ENCODE data around the gene ZNF749. TPM values are rescaled to one million over a fixed set of nuclear protein-coding genes. Genes with fewer than 3 reads are reported as not detected.

ZNF749 gene
- total and polyA plus RNA-seq, 2 experiments from 2014 or later, result 7.1 to 10.4 TPM

DNA sequence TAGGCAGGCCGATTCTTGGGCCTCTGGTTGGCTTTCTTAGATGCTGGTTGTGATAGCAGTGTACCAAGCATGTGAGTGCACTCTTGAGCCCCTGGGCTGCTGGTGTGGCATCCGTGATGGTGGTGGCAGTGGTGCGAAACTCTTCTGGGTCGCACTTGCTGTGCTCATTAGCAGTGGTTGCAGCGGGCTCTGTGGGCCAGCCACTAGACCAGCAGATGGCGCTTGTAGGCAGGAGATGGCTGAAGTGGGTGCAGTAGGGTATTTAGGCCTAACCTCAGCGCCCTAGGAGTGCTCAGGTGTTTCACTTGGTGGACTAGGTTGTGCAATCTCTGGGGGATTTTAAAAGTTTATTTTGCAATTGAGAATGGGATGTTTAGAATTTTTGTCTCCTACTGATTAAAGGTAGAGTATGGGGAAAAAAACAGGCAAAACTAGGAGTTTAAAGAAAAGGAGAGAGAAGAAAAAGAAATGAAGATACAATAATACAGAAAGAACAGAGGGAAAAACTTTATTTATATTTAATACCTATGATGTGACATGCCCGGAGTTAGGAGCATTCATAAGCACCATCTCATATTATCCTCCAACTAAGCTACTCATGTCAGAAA lies 28.5 kb upstream of the ZNF749 start:
- Histone ChIP-seq H3K27ac (no peak overlapping the region), H3K9me3 (ENCODE audit: low read depth) (no peaks in the 10 kb centered on the region), H3K4me3 (no peak overlapping the region), H2AFZ (no peak overlapping the region), H4K20me1 (ENCODE audit: insufficient read depth, poor library complexity, severe bottlenecking) (no peaks in the 10 kb centered on the region), H3K4me1 (ENCODE audit: insufficient read depth) (no peaks in the 10 kb centered on the region), H3K27me3 (no peaks in the 10 kb centered on the region), H3K79me2 (peaks cover 4% of the 10 kb centered on the region), H3K4me2 (no peak overlapping the region), H3K36me3 (replicated peaks; ENCODE audit: insufficient read depth, low read depth) (no peaks in the 10 kb centered on the region), H3K9me2 (replicated peaks; ENCODE audit: insufficient read depth) (no peaks in the 10 kb centered on the region)
- TF ChIP-seq EZH2 (IDR thresholded peaks at IDR 0.05; ENCODE audit: borderline replicate concordance), result no peak
- TF ChIP-seq, protein P1, sequence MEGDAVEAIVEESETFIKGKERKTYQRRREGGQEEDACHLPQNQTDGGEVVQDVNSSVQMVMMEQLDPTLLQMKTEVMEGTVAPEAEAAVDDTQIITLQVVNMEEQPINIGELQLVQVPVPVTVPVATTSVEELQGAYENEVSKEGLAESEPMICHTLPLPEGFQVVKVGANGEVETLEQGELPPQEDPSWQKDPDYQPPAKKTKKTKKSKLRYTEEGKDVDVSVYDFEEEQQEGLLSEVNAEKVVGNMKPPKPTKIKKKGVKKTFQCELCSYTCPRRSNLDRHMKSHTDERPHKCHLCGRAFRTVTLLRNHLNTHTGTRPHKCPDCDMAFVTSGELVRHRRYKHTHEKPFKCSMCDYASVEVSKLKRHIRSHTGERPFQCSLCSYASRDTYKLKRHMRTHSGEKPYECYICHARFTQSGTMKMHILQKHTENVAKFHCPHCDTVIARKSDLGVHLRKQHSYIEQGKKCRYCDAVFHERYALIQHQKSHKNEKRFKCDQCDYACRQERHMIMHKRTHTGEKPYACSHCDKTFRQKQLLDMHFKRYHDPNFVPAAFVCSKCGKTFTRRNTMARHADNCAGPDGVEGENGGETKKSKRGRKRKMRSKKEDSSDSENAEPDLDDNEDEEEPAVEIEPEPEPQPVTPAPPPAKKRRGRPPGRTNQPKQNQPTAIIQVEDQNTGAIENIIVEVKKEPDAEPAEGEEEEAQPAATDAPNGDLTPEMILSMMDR (IDR thresholded peaks at IDR 0.05; ENCODE audit: poor library complexity), result peak; percentile 85
- DNase-seq (ENCODE audit: low spot score), result peak; percentile 86
- WGBS (ENCODE audit: low lambda C conversion rate, missing lambda C conversion rate), result 19% methylated on average over 8 of the region's 8 CpGs

- Histone ChIP-seq H4K20me1 (ENCODE audit: insufficient read depth, poor library complexity, severe bottlenecking) (no peaks in the 10 kb centered on the region), H3K9me2 (replicated peaks; ENCODE audit: insufficient read depth) (no peaks in the 10 kb centered on the region), H2AFZ (peak within 1 kb of the TSS; percentile 55), H3K36me3 (replicated peaks; ENCODE audit: insufficient read depth, low read depth) (no peaks in the 10 kb centered on the region), H3K79me2 (peaks cover 31% of the 10 kb centered on the region), H3K4me2 (peak within 1 kb of the TSS; percentile 97), H3K27ac (peak within 1 kb of the TSS; percentile 3), H3K4me1 (ENCODE audit: insufficient read depth) (peaks cover 5% of the 10 kb centered on the region), H3K9me3 (ENCODE audit: low read depth) (no peaks in the 10 kb centered on the region), H3K27me3 (no peaks in the 10 kb centered on the region), H3K4me3 (peak within 1 kb of the TSS; percentile 50)
- WGBS (ENCODE audit: low lambda C conversion rate, missing lambda C conversion rate), result 1% methylated on average over 55 of the region's 55 CpGs
- peak; percentile 97 for DNase-seq (ENCODE audit: low spot score)
- TF ChIP-seq, protein P1 (IDR thresholded peaks at IDR 0.05; ENCODE audit: poor library complexity), result no peak
- TF ChIP-seq EZH2 (IDR thresholded peaks at IDR 0.05; ENCODE audit: borderline replicate concordance), result no peak
Observed at GRCh38 chr19:57410877-57411671, 24.1 kb upstream of the ZNF749 start, which contains the start of gene ZNF17. Gene ZNF17 (plus strand): TSS chr19:57411161. CDS start chr19:57413616, 2,455 bp downstream.

DNA sequence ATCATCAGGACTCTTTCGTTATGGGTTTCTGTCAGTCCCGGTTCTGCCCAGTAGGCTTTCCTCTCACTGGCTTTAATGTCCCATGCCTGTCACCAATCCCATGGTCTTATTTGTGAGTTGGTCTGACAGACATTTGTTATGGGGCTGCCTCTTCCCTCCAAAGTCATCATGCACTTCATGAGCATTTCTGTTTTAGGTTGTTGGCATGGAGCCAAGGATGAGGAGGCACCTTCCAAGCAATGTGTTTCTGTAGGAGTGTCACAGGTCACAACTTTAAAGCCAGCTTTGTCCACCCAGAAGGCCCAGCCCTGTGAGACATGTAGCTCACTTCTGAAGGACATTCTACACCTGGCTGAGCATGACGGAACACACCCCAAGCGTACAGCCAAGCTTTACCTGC lies 15.7 kb upstream of the ZNF749 start:
- no peak for DNase-seq (ENCODE audit: low spot score)
- peaks cover 6% of the 10 kb centered on the region for H3K36me3 ChIP-seq (replicated peaks; ENCODE audit: insufficient read depth, low read depth)
- H2AFZ ChIP-seq, result no peak overlapping the region

More for the DNA sequence above, 15.7 kb upstream of the ZNF749 start:
- H3K4me1 ChIP-seq (ENCODE audit: insufficient read depth), result no peaks in the 10 kb centered on the region
- H3K9me2 ChIP-seq (replicated peaks; ENCODE audit: insufficient read depth), result no peaks in the 10 kb centered on the region
- H3K9me3 ChIP-seq (ENCODE audit: low read depth), result no peaks in the 10 kb centered on the region
- H3K4me2 ChIP-seq, result no peak overlapping the region
- H3K27ac ChIP-seq, result no peak overlapping the region
- no peaks in the 10 kb centered on the region for H3K27me3 ChIP-seq
- TF ChIP-seq EZH2phosphoT487 (IDR thresholded peaks at IDR 0.05; ENCODE audit: low read depth, severe bottlenecking, unreplicated experiment) (no peak), EZH2 (IDR thresholded peaks at IDR 0.05; ENCODE audit: borderline replicate concordance) (no peak)
- TF ChIP-seq, protein P1 (IDR thresholded peaks at IDR 0.05; ENCODE audit: poor library complexity), result no peak
- WGBS (ENCODE audit: low lambda C conversion rate, missing lambda C conversion rate), result 100% methylated on average over 4 of the region's 4 CpGs
- H3K79me2 ChIP-seq, result peaks cover 6% of the 10 kb centered on the region
- no peaks in the 10 kb centered on the region for H4K20me1 ChIP-seq (ENCODE audit: insufficient read depth, poor library complexity, severe bottlenecking)
- no peak overlapping the region for H3K4me3 ChIP-seq
